Measurements from ENCODE around the gene AP1AR.

GRCh38 chr4:112185740-112186670 lies 45.6 kb upstream of the AP1AR start:
- TF ChIP-seq POLR2A (IDR thresholded peaks at IDR 0.05; ENCODE audit: low read length) (no peak), GATA1 (IDR thresholded peaks at IDR 0.05; ENCODE audit: low read depth, low read length) (no peak)

All from erythroblast (primary cell).